Heart left ventricle (tissue), 11 donors: ENCODE measurements around the gene SMARCD3. TPM values are rescaled to one million over a fixed set of nuclear protein-coding genes. Genes with fewer than 3 reads are reported as not detected.

Experiments used
- microRNA counts, 2 donors: library from miRNA; unstranded; fragments of <30 nt; microRNA quantifications; one replicate each; lab custom pipeline; 2016
- polyA plus RNA-seq, 2 donors: library from polyadenylated mRNA; stranded (reverse); fragments of 200-250 nt; gene quantifications; one replicate each; pipeline ENCODE4 v1.2.3, GENCODE V29; 2013
- total RNA-seq, 9 donors: library from RNA; depleted of rRNA in 2 of 9; stranded (reverse); fragments of >200 nt in 2 of 9; fragmentation: NEBNext Ultra II Directional in 3 of 9; extraction: Animal tissue kit (Norgen Biotek cat#: 25700) in 3 of 9; gene quantifications; one replicate each; pipeline versions ENCODE4 v1.1.0 to v1.2.4, GENCODE V29; 2016 to 2023
- donor health status: ischemic (EF 13 %, LVEDD 7.1; RV severe dilation, severe dysfunction).
- donor health status: healthy with polysubstance abuse.
- donor health status: DM: no; HTN: yes; CAD: no.
- donor health status: DM: no; HTN: no; CAD: no.
- donor health status: ischemic (EF 25% LVEDD 5.7; RV mildly dilated, moderate dysfunction).
- donor health status: healthy.
- donor health status: DM: yes; HTN: yes; CAD: no.
- donor health status: PGD.
- donor health status: nonischemic (EF 23%, LVEDD 6.1; RV moderate dilation, normal function).

The SMARCD3 gene
- total and polyA plus RNA-seq, 11 donors = 59.7 to 108 (median 92.2) TPM

MicroRNA genes within 50 kb of the gene (microRNA counts, 767-probe panel; counts per million panel counts)
- microRNA hsa-miR-671-3p (lab: Ali Mortazavi, UCI) (0 to 71.6 counts per million in 2 donors), microRNA hsa-miR-671-5p (lab: Ali Mortazavi, UCI) (1,530 to 1,984 counts per million in 2 donors)

Other genes with a start within 250 kb of the SMARCD3 start
- gene ATG9B, start 224.2 kb downstream of the SMARCD3 start, total RNA-seq = 1 to 10 TPM in 1 of 9 donors, under 1 TPM in 1, not detected in 7; 0.07 to 1.0 TPM
- under 1 TPM; 0.26 to 0.38 TPM for gene ATG9B, start 224.2 kb downstream of the SMARCD3 start, polyA plus RNA-seq
- 10 to 100 TPM; 13.6 to 34.5 (median 26.0) TPM for gene ABCB8, start 220.2 kb downstream of the SMARCD3 start, total RNA-seq
- 10 to 100 TPM; 20.9 to 29.0 TPM for gene ABCB8, start 220.2 kb downstream of the SMARCD3 start, polyA plus RNA-seq
- 1 to 10 TPM; 2.7 to 8.2 (median 4.8) TPM for gene ASIC3, start 200.2 kb downstream of the SMARCD3 start, total RNA-seq
- gene ASIC3, start 200.2 kb downstream of the SMARCD3 start, polyA plus RNA-seq = 10 to 100 TPM in 1 of 2 donors, 1 to 10 TPM in 1; 2.8 to 12.9 TPM
- gene CDK5, start 190.8 kb downstream of the SMARCD3 start, total RNA-seq = 10 to 100 TPM in 1 of 9 donors, 1 to 10 TPM in 8; 5.6 to 13.7 (median 8.5) TPM
- gene CDK5, start 190.8 kb downstream of the SMARCD3 start, polyA plus RNA-seq = 1 to 10 TPM; 6.2 to 7.6 TPM
- 10 to 100 TPM; 44.1 to 84.3 (median 54.8) TPM for gene SLC4A2, start 189.1 kb downstream of the SMARCD3 start, total RNA-seq
- gene SLC4A2, start 189.1 kb downstream of the SMARCD3 start, polyA plus RNA-seq = 100 to 1,000 TPM in 1 of 2 donors, 10 to 100 TPM in 1; 68.3 to 113 TPM
- 100 to 1,000 TPM in 2 of 9 donors, 10 to 100 TPM in 7; 59.9 to 124 (median 77.7) TPM for gene FASTK, start 167.9 kb downstream of the SMARCD3 start, total RNA-seq
- gene FASTK, start 167.9 kb downstream of the SMARCD3 start, polyA plus RNA-seq = 100 to 1,000 TPM in 1 of 2 donors, 10 to 100 TPM in 1; 75.7 to 168 TPM
- gene TMUB1, start 165.2 kb downstream of the SMARCD3 start, total RNA-seq = 10 to 100 TPM; 21.8 to 62.8 (median 26.7) TPM
- gene TMUB1, start 165.2 kb downstream of the SMARCD3 start, polyA plus RNA-seq = 10 to 100 TPM; 66.1 to 82.6 TPM
- 10 to 100 TPM; 30.3 to 83.7 (median 57.6) TPM for gene AGAP3, start 162.2 kb downstream of the SMARCD3 start, total RNA-seq
- 10 to 100 TPM; 42.9 to 55.3 TPM for gene AGAP3, start 162.2 kb downstream of the SMARCD3 start, polyA plus RNA-seq
- under 1 TPM in 5 of 9 donors, not detected in 4; 0.29 to 0.52 (median 0.36) TPM for gene GBX1, start 81.0 kb downstream of the SMARCD3 start, total RNA-seq
- under 1 TPM in 1 of 2 donors, not detected in 1; 0.27 TPM for gene GBX1, start 81.0 kb downstream of the SMARCD3 start, polyA plus RNA-seq
- gene ASB10, start 61.4 kb downstream of the SMARCD3 start, total RNA-seq = 10 to 100 TPM; 13.1 to 36.4 (median 25.5) TPM
- 10 to 100 TPM in 1 of 2 donors, 1 to 10 TPM in 1; 6.9 to 37.1 TPM for gene ASB10, start 61.4 kb downstream of the SMARCD3 start, polyA plus RNA-seq
- not detected for gene H2BK1, start 38.2 kb downstream of the SMARCD3 start, total RNA-seq
- gene H2BK1, start 38.2 kb downstream of the SMARCD3 start, polyA plus RNA-seq = not detected
- 10 to 100 TPM; 23.7 to 48.8 (median 33.0) TPM for gene ABCF2, start 21.5 kb downstream of the SMARCD3 start, total RNA-seq
- 10 to 100 TPM; 15.9 to 58.4 TPM for gene ABCF2, start 21.5 kb downstream of the SMARCD3 start, polyA plus RNA-seq
- gene CHPF2, start 16.2 kb downstream of the SMARCD3 start, total RNA-seq = 10 to 100 TPM; 16.6 to 31.9 (median 18.3) TPM
- 10 to 100 TPM; 11.4 to 26.4 TPM for gene CHPF2, start 16.2 kb downstream of the SMARCD3 start, polyA plus RNA-seq
- 10 to 100 TPM; 37.2 to 56.3 (median 42.6) TPM for gene NUB1, start 93.1 kb upstream of the SMARCD3 start, total RNA-seq
- gene NUB1, start 93.1 kb upstream of the SMARCD3 start, polyA plus RNA-seq = 10 to 100 TPM; 22.6 to 34.7 TPM
- 1 to 10 TPM in 2 of 9 donors, under 1 TPM in 4, not detected in 3; 0.37 to 1.7 (median 0.52) TPM for gene WDR86, start 161.3 kb upstream of the SMARCD3 start, total RNA-seq
- gene WDR86, start 161.3 kb upstream of the SMARCD3 start, polyA plus RNA-seq = not detected
- under 1 TPM in 1 of 9 donors, not detected in 8; 0.52 TPM for gene CRYGN, start 191.4 kb upstream of the SMARCD3 start, total RNA-seq
- gene CRYGN, start 191.4 kb upstream of the SMARCD3 start, polyA plus RNA-seq = under 1 TPM in 1 of 2 donors, not detected in 1; 0.50 TPM